ENCODE results near the gene ELL2. TPM values are rescaled to one million over a fixed set of nuclear protein-coding genes. Genes with fewer than 3 reads are reported as not detected.
"Not testable (repeated sequence)": the region's sequence is repeated elsewhere in the genome, so short reads cannot be mapped to it uniquely, and the experiment has no call there.

Gene ELL2
- total RNA-seq, 2 donors from 2014 or later, result 26.9 to 38.2 TPM

GRCh38 chr5:95874246-95874645, 87.4 kb downstream of the ELL2 start:
- DNase-seq, result no peak
- Histone ChIP-seq H3K9me3 (no peaks in the 10 kb centered on the region), H3K36me3 (no peaks in the 10 kb centered on the region), H3K27me3 (no peaks in the 10 kb centered on the region), H3K27ac (no peak overlapping the region), H3K4me1 (peaks cover 7% of the 10 kb centered on the region), H3K9ac (ENCODE audit: low read depth in 2 of 2, low read length in 2 of 2) (no peak overlapping the region), H3K4me3 (no peak overlapping the region)
- no peak for TF ChIP-seq CTCF (IDR thresholded peaks at IDR 0.05)
- intact Hi-C loops (cut with DNase I), result no loop called here

GRCh38 chr5:95873351-95873750, 88.3 kb downstream of the ELL2 start:
- peaks cover under 1% of the 10 kb centered on the region for H3K4me1 ChIP-seq
- no peak for TF ChIP-seq CTCF (IDR thresholded peaks at IDR 0.05)
- H3K4me3 ChIP-seq, result no peak overlapping the region
- no peak overlapping the region for H3K9ac ChIP-seq (ENCODE audit: low read depth in 2 of 2, low read length in 2 of 2)
- H3K9me3 ChIP-seq, result no peaks in the 10 kb centered on the region
- no peaks in the 10 kb centered on the region for H3K36me3 ChIP-seq
- no peak overlapping the region for H3K27ac ChIP-seq
- no peaks in the 10 kb centered on the region for H3K27me3 ChIP-seq
- DNase-seq, result no peak
- intact Hi-C loops (cut with DNase I), result no loop called here

- H3K9ac ChIP-seq (ENCODE audit: low read depth in 2 of 2, low read length in 2 of 2), result no peak overlapping the region
- no peak for DNase-seq
- no peak overlapping the region for H3K27ac ChIP-seq
- H3K4me3 ChIP-seq, result no peak overlapping the region
- no peaks in the 10 kb centered on the region for H3K9me3 ChIP-seq
- H3K4me1 ChIP-seq, result no peaks in the 10 kb centered on the region
- no peaks in the 10 kb centered on the region for H3K36me3 ChIP-seq
- intact Hi-C loops (cut with DNase I), result no loop called here
- no peak for TF ChIP-seq CTCF (IDR thresholded peaks at IDR 0.05)
- no peaks in the 10 kb centered on the region for H3K27me3 ChIP-seq
These were observed 89.0 kb downstream of the ELL2 start for GRCh38 chr5:95872346-95873268.

GRCh38 chr5:95871146-95871806, 90.4 kb downstream of the ELL2 start:
- no peaks in the 10 kb centered on the region for H3K4me1 ChIP-seq
- intact Hi-C loops (cut with DNase I), result no loop called here
- H3K9me3 ChIP-seq, result no peaks in the 10 kb centered on the region
- no peaks in the 10 kb centered on the region for H3K36me3 ChIP-seq
- no peak overlapping the region for H3K9ac ChIP-seq (ENCODE audit: low read depth in 2 of 2, low read length in 2 of 2)
- TF ChIP-seq CTCF (IDR thresholded peaks at IDR 0.05), result no peak
- H3K27me3 ChIP-seq, result no peaks in the 10 kb centered on the region
- H3K27ac ChIP-seq, result no peak overlapping the region
- no peak for DNase-seq
- H3K4me3 ChIP-seq, result no peak overlapping the region

- H3K9me3 ChIP-seq, result no peaks in the 10 kb centered on the region
- peak overlapping the region; percentile 15 for H3K27ac ChIP-seq
- no peak for DNase-seq
- intact Hi-C loops (cut with DNase I), result no loop called here
- H3K9ac ChIP-seq (ENCODE audit: low read depth in 2 of 2, low read length in 2 of 2), result no peak overlapping the region
- H3K36me3 ChIP-seq, result no peaks in the 10 kb centered on the region
- H3K27me3 ChIP-seq, result no peaks in the 10 kb centered on the region
- no peak for TF ChIP-seq CTCF (IDR thresholded peaks at IDR 0.05)
- H3K4me1 ChIP-seq, result no peaks in the 10 kb centered on the region
- no peak overlapping the region for H3K4me3 ChIP-seq
These were observed 91.5 kb downstream of the ELL2 start for GRCh38 chr5:95870105-95870672.

GRCh38 chr5:95869173-95869855, 92.3 kb downstream of the ELL2 start:
- H3K4me3 ChIP-seq; intact Hi-C loops (cut with DNase I); DNase-seq; H3K27ac ChIP-seq; H3K27me3 ChIP-seq; H3K4me1 ChIP-seq; H3K9me3 ChIP-seq; H3K36me3 ChIP-seq; H3K9ac ChIP-seq (ENCODE audit: low read depth in 2 of 2, low read length in 2 of 2): not testable (repeated sequence)
